Posterior cingulate gyrus (tissue), 11 donors: ENCODE measurements around the gene GPR146.
A peak's percentile ranks its signal among the peaks of the same experiment; 100 is the strongest.

Experiments
- DNase-seq, 10 donors: peaks; one replicate each; pipeline versions ENCODE4 v3.0.0 to v3.0.0-alpha.2; 2020 to 2021; ENCODE audit warnings: mixed read lengths in 3 of 10
- intact Hi-C: fragments of 100-400 bp; cut with DNase I; formaldehyde crosslinking; loops from one replicate; pipeline ENCODE4 v1.15.1; 2023

GPR146 gene

GRCh38 chr7:1087952-1088920 is 43.9 kb downstream of the GPR146 start, which contains the start of gene GPER1:
TSS of gene GPER1 (plus strand) at chr7:1088113. CDS start at chr7:1091729, 3,616 bp downstream.
- intact Hi-C loops = loop anchor here (5.0 kb wide), 1 partner anchor 34 kb away; no protein-coding TSS in a partner anchor
- DNase-seq = peak in 1 of 10 donors; percentile 90

- intact Hi-C loops = no loop called here
- DNase-seq = no peak
These were observed 45.9 kb downstream of the GPR146 start for GRCh38 chr7:1090236-1090635.

GRCh38 chr7:1090686-1091643 is 46.6 kb downstream of the GPR146 start:
- no peak for DNase-seq
- intact Hi-C loops = no loop called here

- intact Hi-C loops = no loop called here
These were observed 47.3 kb downstream of the GPR146 start for GRCh38 chr7:1091644-1092027.

GRCh38 chr7:1092161-1092632 is 47.9 kb downstream of the GPR146 start:
- no peak for DNase-seq

More at GRCh38 chr7:1091644-1092027, 47.3 kb downstream of the GPR146 start:
- DNase-seq = no peak

GRCh38 chr7:1092806-1093501 is 48.6 kb downstream of the GPR146 start:
- DNase-seq = peak in 1 of 10 donors; percentile 61
- intact Hi-C loops = no loop called here

More at GRCh38 chr7:1092161-1092632, 47.9 kb downstream of the GPR146 start:
- intact Hi-C loops = no loop called here

GRCh38 chr7:1093502-1093843 is 49.1 kb downstream of the GPR146 start:
- intact Hi-C loops = no loop called here
- no peak for DNase-seq

- DNase-seq = no peak
- intact Hi-C loops = no loop called here
These were observed 49.7 kb downstream of the GPR146 start for GRCh38 chr7:1093916-1094508.

GRCh38 chr7:1094870-1095269 is 50.5 kb downstream of the GPR146 start:
- no peak for DNase-seq
- intact Hi-C loops = no loop called here

GRCh38 chr7:1095621-1096155 is 51.3 kb downstream of the GPR146 start:
- intact Hi-C loops = no loop called here
- no peak for DNase-seq

GRCh38 chr7:1096156-1097119 is 52.1 kb downstream of the GPR146 start:
- DNase-seq = no peak

GRCh38 chr7:1097120-1097504 is 52.8 kb downstream of the GPR146 start:
- intact Hi-C loops = no loop called here
- DNase-seq = no peak

More at GRCh38 chr7:1096156-1097119, 52.1 kb downstream of the GPR146 start:
- intact Hi-C loops = no loop called here

- intact Hi-C loops = no loop called here
- DNase-seq = no peak
These were observed 54.2 kb downstream of the GPR146 start for GRCh38 chr7:1098243-1099153.

GRCh38 chr7:1099154-1099542 is 54.8 kb downstream of the GPR146 start:
- intact Hi-C loops = no loop called here

GRCh38 chr7:1099637-1100036 is 55.3 kb downstream of the GPR146 start:
- no peak for DNase-seq
- intact Hi-C loops = no loop called here

More at GRCh38 chr7:1099154-1099542, 54.8 kb downstream of the GPR146 start:
- DNase-seq = no peak

- DNase-seq = peak in 1 of 10 donors; percentile 62
- intact Hi-C loops = no loop called here
These were observed 56.0 kb downstream of the GPR146 start for GRCh38 chr7:1100386-1100785.
